Jurkat, Clone E6-1 (cell line): ENCODE results near the gene RIMS1.

Experiments
- DNase-seq: peaks from one replicate; pipeline ENCODE4 v3.0.0-alpha.2; 2011; ENCODE audit warnings: low read depth, low spot score
- H3K4me3 ChIP-seq: 2 replicates; pipeline ENCODE4 v1.5.1; 2011; ENCODE audit warnings: mild to moderate bottlenecking, low read length, control low read depth, moderate library complexity

The RIMS1 gene

DNA sequence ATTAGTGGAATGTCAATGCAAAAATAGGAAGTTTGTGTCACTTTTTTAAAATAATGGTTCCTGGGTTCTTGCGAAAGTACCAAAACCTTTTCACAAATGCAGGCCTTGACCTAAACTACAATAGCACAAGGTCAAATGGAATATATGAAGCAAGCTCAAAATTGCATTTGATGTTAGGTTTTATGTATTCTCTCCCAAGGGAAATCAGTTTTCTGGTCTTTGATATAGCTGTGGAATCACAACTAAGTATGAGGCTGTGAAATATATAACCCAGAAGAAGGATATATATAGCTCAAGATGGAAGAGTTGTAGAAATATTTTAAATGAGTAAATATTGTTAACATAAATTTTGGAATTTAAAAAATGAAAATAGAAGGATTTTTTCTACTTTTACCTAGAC is 327.3 kb downstream of the RIMS1 start:
- no peak overlapping the region for H3K4me3 ChIP-seq
- DNase-seq, result no peak

GRCh38 chr6:72216222-72217068 is 330.1 kb downstream of the RIMS1 start:
- DNase-seq, result no peak
- no peak overlapping the region for H3K4me3 ChIP-seq

GRCh38 chr6:72217626-72218025 is 331.3 kb downstream of the RIMS1 start:
- no peak for DNase-seq
- H3K4me3 ChIP-seq, result no peak overlapping the region

GRCh38 chr6:72218125-72218524 is 331.8 kb downstream of the RIMS1 start:
- no peak for DNase-seq
- H3K4me3 ChIP-seq, result no peak overlapping the region

- no peak for DNase-seq
- no peak overlapping the region for H3K4me3 ChIP-seq
Measured at GRCh38 chr6:72219536-72219935, 333.2 kb downstream of the RIMS1 start.

- no peak for DNase-seq
Measured at GRCh38 chr6:72238021-72238420, 351.7 kb downstream of the RIMS1 start.

DNA sequence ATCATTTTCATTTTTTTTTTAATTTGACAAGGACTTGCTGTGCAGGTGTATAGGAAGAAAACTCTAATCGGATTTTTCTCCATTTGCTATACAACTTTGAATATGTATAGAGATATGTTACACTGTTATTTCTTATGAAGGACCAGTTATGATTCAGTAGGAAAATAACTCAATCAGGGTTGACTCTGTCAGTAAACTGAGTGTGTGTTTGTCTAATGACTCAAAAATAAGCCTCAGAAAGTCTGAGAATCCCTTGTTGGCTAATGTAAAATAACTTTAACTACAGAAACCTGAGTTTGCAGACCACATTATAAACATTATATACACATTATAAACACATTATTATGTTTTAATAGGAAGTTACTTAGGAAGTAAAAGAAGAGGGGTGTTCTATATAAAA is 352.6 kb downstream of the RIMS1 start:
- no peak overlapping the region for H3K4me3 ChIP-seq
- no peak for DNase-seq

More at GRCh38 chr6:72238021-72238420, 351.7 kb downstream of the RIMS1 start:
- no peak overlapping the region for H3K4me3 ChIP-seq

DNA sequence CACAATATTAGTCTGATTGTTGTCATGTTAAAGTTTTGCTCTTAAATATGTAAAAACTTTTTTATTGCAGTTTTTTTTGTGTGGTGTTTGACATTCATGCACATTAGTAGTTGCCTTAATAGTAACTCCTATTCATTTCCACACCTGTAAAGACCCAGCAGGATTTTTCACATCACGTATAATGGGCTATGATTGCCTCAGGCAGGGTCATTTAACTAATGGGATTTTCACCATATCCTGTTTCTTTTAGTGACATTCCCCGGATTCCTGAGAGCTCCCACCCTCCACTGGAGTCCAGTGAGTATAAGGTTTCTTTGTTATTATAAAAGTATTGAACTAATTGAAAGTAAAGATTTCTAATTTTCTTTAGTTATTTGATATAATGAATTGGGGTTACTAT is 359.2 kb downstream of the RIMS1 start:
- H3K4me3 ChIP-seq, result no peak overlapping the region
- no peak for DNase-seq

DNA sequence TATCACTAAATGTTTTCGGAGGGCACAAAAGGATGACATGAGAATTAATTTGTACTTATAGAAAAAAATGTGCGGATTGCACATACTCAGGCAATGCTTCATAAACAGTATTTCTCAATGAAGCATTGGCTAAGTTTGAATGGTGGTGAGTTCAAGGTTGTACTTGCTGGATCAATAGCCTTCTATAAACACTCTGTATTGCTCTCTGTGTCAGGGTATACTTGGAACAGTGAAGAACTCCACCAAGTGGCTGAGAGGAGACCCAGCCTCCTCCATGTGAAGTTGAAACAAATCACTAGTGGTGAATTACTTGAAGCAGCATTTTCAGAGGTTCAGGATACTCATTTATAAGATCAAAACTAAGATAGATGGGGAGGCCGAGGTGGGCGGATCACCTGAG is 360.6 kb downstream of the RIMS1 start:
- no peak for DNase-seq
- no peak overlapping the region for H3K4me3 ChIP-seq

DNA sequence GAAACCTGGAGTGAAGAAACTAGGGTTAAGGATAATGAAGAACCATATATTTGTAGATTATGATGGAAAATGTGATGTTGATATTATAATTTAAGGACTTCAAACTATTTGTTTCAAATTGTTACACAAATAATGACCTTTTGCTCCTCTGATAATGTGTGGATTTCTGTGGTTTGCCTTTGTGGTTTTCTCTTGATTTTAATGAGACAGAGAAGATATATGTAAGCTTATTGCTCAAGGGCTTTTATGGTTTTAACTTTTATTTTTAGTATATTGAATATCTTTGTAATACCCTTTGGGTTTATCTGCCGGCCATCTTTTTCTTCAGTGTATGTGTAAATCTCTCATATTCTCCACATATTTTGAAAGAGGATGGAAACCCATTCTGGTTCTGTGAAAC is 362.3 kb downstream of the RIMS1 start:
- no peak overlapping the region for H3K4me3 ChIP-seq
- DNase-seq, result no peak

GRCh38 chr6:72250664-72251063 is 364.3 kb downstream of the RIMS1 start:
- H3K4me3 ChIP-seq, result no peak overlapping the region
- DNase-seq, result no peak

- no peak for DNase-seq
- no peak overlapping the region for H3K4me3 ChIP-seq
Measured at GRCh38 chr6:72260489-72260888, 374.1 kb downstream of the RIMS1 start.

GRCh38 chr6:72261554-72261953 is 375.2 kb downstream of the RIMS1 start:
- no peak for DNase-seq
- no peak overlapping the region for H3K4me3 ChIP-seq

DNA sequence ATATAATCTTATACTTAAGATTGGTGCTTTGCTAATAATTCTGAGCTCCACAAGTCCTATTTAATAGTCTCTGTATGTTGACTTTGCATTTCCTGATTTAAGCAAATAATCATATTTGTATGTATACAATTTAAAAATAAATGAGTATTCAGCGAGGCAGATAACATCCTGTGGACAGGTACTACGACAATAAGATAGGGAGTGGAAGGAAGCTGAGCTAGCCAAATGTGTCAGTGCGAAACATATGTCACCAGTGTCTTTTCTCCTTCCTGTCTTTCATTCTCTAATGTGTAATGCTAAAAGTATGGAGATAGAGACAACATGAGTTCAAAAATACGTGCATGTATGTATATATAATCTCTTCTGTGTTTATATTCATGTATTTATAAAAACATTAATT is 375.9 kb downstream of the RIMS1 start:
- no peak overlapping the region for H3K4me3 ChIP-seq
- no peak for DNase-seq

DNA sequence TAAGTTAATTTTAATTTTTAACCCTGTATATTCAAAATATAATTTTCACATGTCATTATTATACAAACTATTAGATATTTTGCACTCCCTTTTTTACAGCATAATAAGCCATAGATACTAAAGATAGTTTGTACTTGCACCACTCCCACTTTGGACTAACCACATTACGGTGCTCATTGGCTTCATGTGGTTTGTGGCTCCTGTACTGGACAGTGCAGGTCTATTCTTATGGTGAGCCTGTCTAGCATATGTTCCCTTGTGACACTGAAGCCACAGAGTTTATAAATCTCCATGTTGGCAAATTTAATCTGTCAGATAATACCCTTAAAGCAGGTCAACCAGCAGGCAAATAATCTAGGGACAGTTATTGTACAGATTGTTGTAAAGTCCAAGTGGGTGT is 381.1 kb downstream of the RIMS1 start:
- no peak overlapping the region for H3K4me3 ChIP-seq
- no peak for DNase-seq

GRCh38 chr6:72271531-72271930 is 385.2 kb downstream of the RIMS1 start:
- H3K4me3 ChIP-seq, result no peak overlapping the region
- no peak for DNase-seq

- no peak for DNase-seq
- H3K4me3 ChIP-seq, result no peak overlapping the region
Measured at GRCh38 chr6:72272958-72273357, 386.6 kb downstream of the RIMS1 start.

DNA sequence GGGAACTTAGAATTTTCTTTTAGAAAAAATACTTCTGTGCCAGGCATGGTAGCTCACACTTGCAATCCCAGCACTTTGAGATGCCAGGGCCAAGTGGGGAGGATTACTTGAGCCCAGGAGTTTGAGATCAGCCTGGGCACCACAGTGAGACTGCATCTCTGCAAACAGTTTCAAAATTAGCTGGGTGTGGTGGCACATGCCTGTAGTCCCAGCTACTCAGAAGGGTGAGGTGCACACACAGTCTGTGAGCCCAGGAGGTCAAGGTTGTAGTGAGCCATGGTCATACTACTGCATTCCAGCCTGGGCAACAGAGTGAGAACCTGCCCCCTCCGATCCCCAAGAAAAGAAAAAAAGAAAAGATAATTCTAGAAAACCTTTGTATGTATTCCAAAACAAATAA is 389.5 kb downstream of the RIMS1 start:
- H3K4me3 ChIP-seq, result no peak overlapping the region
- DNase-seq, result no peak

- DNase-seq, result no peak
- no peak overlapping the region for H3K4me3 ChIP-seq
Measured at GRCh38 chr6:72282201-72282600, 395.9 kb downstream of the RIMS1 start.

- no peak overlapping the region for H3K4me3 ChIP-seq
- no peak for DNase-seq
Measured at GRCh38 chr6:72283571-72283970, 397.2 kb downstream of the RIMS1 start.

DNA sequence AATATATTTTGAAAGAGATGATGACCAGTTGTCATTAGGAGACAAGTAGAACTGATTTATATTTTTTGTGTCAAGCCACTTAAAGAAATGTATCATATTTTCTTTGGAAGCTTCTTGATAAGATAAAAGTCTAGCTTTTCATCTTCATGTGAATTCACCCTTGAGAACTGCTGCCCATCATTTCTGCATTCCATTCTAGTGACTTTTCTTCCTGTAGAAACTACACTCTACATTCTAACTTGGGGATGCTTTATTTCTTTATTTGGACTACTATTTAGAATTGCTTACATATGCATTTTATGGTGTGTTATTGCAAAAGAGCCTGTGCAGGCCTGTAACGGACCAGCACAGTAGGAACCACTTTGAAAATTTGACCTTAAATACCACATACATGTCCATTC is 400.6 kb downstream of the RIMS1 start:
- no peak overlapping the region for H3K4me3 ChIP-seq
- DNase-seq, result no peak
